H9 (cell line): ENCODE results near the gene DHCR7. TPM values are rescaled to one million over a fixed set of nuclear protein-coding genes. Genes with fewer than 3 reads are reported as not detected.

Experiments
- DNase-seq: peaks from one replicate; pipeline ENCODE4 v3.0.0-alpha.2; 2017
- H2AFZ ChIP-seq: one replicate; pipeline ENCODE4 v1.6.1; 2013; ENCODE audit warnings: mild to moderate bottlenecking, low read length, control low read depth, moderate library complexity
- H2AK5ac ChIP-seq: 2 replicates; pipeline ENCODE4 v1.6.1; 2013; ENCODE audit warnings: low read length, control low read depth, mixed read lengths; ENCODE audit not compliant: insufficient read length
- H2BK120ac ChIP-seq: one replicate; pipeline ENCODE4 v1.6.1; 2013; ENCODE audit warnings: low read depth, mild to moderate bottlenecking, low read length, control low read depth, inconsistent platforms; ENCODE audit not compliant: poor library complexity, severe bottlenecking
- H2BK12ac ChIP-seq: 2 replicates; pipeline ENCODE4 v1.6.1; 2013; ENCODE audit warnings: low read length, control low read depth, mixed read lengths, low read depth; ENCODE audit not compliant: insufficient read length
- H2BK15ac ChIP-seq: 2 replicates; pipeline ENCODE4 v1.6.1; 2013; ENCODE audit warnings: low read depth, low read length, control low read depth
- H2BK20ac ChIP-seq: one replicate; pipeline ENCODE4 v1.6.1; 2013; ENCODE audit warnings: low read depth, mild to moderate bottlenecking, low read length, control low read depth, inconsistent platforms; ENCODE audit not compliant: poor library complexity, severe bottlenecking
- H2BK5ac ChIP-seq: 2 replicates; pipeline ENCODE4 v1.6.1; 2013; ENCODE audit warnings: low read length, control low read depth, mixed read lengths; ENCODE audit not compliant: insufficient read length
- H3K14ac ChIP-seq: 2 replicates; pipeline ENCODE4 v1.6.1; 2013; ENCODE audit warnings: low read length, control low read depth; ENCODE audit not compliant: insufficient read depth
- H3K18ac ChIP-seq: 2 replicates; pipeline ENCODE4 v1.6.1; 2013; ENCODE audit warnings: low read depth, mild to moderate bottlenecking, mixed read lengths, low read length, control low read depth; ENCODE audit not compliant: insufficient read length
- H3K23ac ChIP-seq: 2 replicates; pipeline ENCODE4 v1.6.1; 2013; ENCODE audit warnings: low read length, control low read depth, mixed read lengths, low read depth; ENCODE audit not compliant: insufficient read length
- H3K23me2 ChIP-seq: 2 replicates; pipeline ENCODE4 v1.6.1; 2013; ENCODE audit warnings: low read depth, mild to moderate bottlenecking, mixed read lengths, low read length, control low read depth; ENCODE audit not compliant: insufficient read length, poor library complexity, severe bottlenecking
- H3K27ac ChIP-seq: 2 replicates; pipeline ENCODE4 v1.5.1; 2013; ENCODE audit warnings: low read length, control low read depth, mixed read lengths, low read depth; ENCODE audit not compliant: insufficient read length
- H3K27me3 ChIP-seq: 2 replicates; pipeline ENCODE4 v1.6.1; 2013; ENCODE audit warnings: low read length, control low read depth, inconsistent platforms; ENCODE audit not compliant: insufficient read depth
- H3K4ac ChIP-seq: 2 replicates; pipeline ENCODE4 v1.6.1; 2013; ENCODE audit warnings: low read depth, mild to moderate bottlenecking, control low read depth, inconsistent platforms, low read length, moderate library complexity
- H3K4me1 ChIP-seq: 2 replicates; pipeline ENCODE4 v1.6.1; 2013; ENCODE audit warnings: low read length, control low read depth, inconsistent platforms; ENCODE audit not compliant: insufficient read depth
- H3K4me2 ChIP-seq: 2 replicates; pipeline ENCODE4 v1.6.1; 2013; ENCODE audit warnings: low read length, control low read depth, mixed read lengths; ENCODE audit not compliant: insufficient read length, insufficient read depth
- H3K56ac ChIP-seq: 2 replicates; pipeline ENCODE4 v1.6.1; 2013; ENCODE audit warnings: low read depth, mild to moderate bottlenecking, mixed read lengths, low read length, control low read depth; ENCODE audit not compliant: insufficient read length
- H3K79me1 ChIP-seq: 2 replicates; pipeline ENCODE4 v1.6.1; 2013; ENCODE audit warnings: low read depth, mild to moderate bottlenecking, moderate library complexity, low read length, control low read depth, inconsistent platforms; ENCODE audit not compliant: insufficient read depth, poor library complexity, severe bottlenecking
- H3K79me2 ChIP-seq: 2 replicates; pipeline ENCODE4 v1.6.1; 2013; ENCODE audit warnings: low read length, control low read depth, inconsistent platforms; ENCODE audit not compliant: insufficient read depth
- H3K9ac ChIP-seq: 2 replicates; pipeline ENCODE4 v1.6.1; 2013; ENCODE audit warnings: low read length, control low read depth, mixed read lengths; ENCODE audit not compliant: insufficient read length; ENCODE audit errors: extremely low read depth
- H3K9me3 ChIP-seq: one replicate; pipeline ENCODE4 v1.6.1; 2013; ENCODE audit warnings: low read depth, low read length, inconsistent platforms; ENCODE audit not compliant: control insufficient read depth
- H3T11ph ChIP-seq: one replicate; pipeline ENCODE4 v1.6.1; 2013; ENCODE audit warnings: mild to moderate bottlenecking, low read length, control low read depth, inconsistent platforms
- H4K20me1 ChIP-seq: one replicate; pipeline ENCODE4 v1.6.1; 2013; ENCODE audit not compliant: control insufficient read depth, insufficient read length, insufficient read depth
- H4K5ac ChIP-seq: 2 replicates; pipeline ENCODE4 v1.6.1; 2013; ENCODE audit warnings: low read depth, mild to moderate bottlenecking, mixed read lengths, low read length, control low read depth; ENCODE audit not compliant: insufficient read length
- H4K8ac ChIP-seq: replicated peaks from 2 replicates; pipeline ENCODE4 v1.6.1; 2013; ENCODE audit warnings: low read length, control low read depth, mixed read lengths, low read depth; ENCODE audit not compliant: insufficient read length
- H4K91ac ChIP-seq: 2 replicates; pipeline ENCODE4 v1.6.1; 2013; ENCODE audit warnings: low read depth, mild to moderate bottlenecking, moderate library complexity, mixed read lengths, low read length, control low read depth; ENCODE audit not compliant: insufficient read length
- H3K27ac Mint-ChIP-seq, 3 experiments: 2 replicates in 2 of 3; 3 replicates in 1 of 3; pipeline ENCODE4 v1.8.0; 2020 to 2021; ENCODE audit warnings: mixed read lengths in 3 of 3, mild to moderate bottlenecking in 1 of 3, moderate library complexity in 1 of 3
- H3K27me3 Mint-ChIP-seq: 2 replicates; pipeline ENCODE4 v1.8.0; 2021; ENCODE audit warnings: low read depth, mild to moderate bottlenecking, moderate library complexity, mixed read lengths
- H3K36me3 Mint-ChIP-seq, 3 experiments: 2 replicates in 2 of 3; 3 replicates in 1 of 3; pipeline ENCODE4 v1.8.0; 2020 to 2021; ENCODE audit warnings: low read depth in 3 of 3, mixed read lengths in 3 of 3; ENCODE audit not compliant: insufficient read depth in 1 of 3
- H3K4me1 Mint-ChIP-seq, 2 experiments: 2 replicates each; pipeline ENCODE4 v1.8.0; 2020; ENCODE audit warnings: mixed read lengths in 2 of 2
- H3K4me3 Mint-ChIP-seq, 2 experiments: 2 replicates in 1 of 2; 3 replicates in 1 of 2; pipeline ENCODE4 v1.8.0; 2020 to 2021; ENCODE audit warnings: mild to moderate bottlenecking in 2 of 2, mixed read lengths in 2 of 2, moderate library complexity in 1 of 2
- H3K9me3 Mint-ChIP-seq, 2 experiments: 2 replicates in 1 of 2; 3 replicates in 1 of 2; pipeline ENCODE4 v1.8.0; 2020; ENCODE audit warnings: mild to moderate bottlenecking in 2 of 2, mixed read lengths in 2 of 2, moderate library complexity in 1 of 2
- WGBS: extraction: QIAGEN DNeasy Blood & Tissue Kit; methylation state at CpG from one replicate; pipeline ENCODE4 v1.1.7; 2013; ENCODE audit warnings: missing lambda C conversion rate, low lambda C conversion rate, mixed read lengths; ENCODE audit not compliant: insufficient read length; ENCODE audit errors: extremely low coverage; 5-methylcytosine and 5-hydroxymethylcytosine counted together
- total RNA-seq: library from RNA; stranded (reverse); gene quantifications from 2 replicates; pipeline ENCODE4 v1.2.1, GENCODE V29; 2021
- TF ChIP-seq, protein P1 (sequence below): fragments of 200-600 bp; sonication (generic); conservative IDR thresholded peaks from 3 replicates; pipeline ENCODE4 v1.8.0; 2021; ENCODE audit warnings: antibody characterized with exemption, mild to moderate bottlenecking

DHCR7 gene
- total RNA-seq, 1 experiment from 2014 or later = 124 TPM

DNA sequence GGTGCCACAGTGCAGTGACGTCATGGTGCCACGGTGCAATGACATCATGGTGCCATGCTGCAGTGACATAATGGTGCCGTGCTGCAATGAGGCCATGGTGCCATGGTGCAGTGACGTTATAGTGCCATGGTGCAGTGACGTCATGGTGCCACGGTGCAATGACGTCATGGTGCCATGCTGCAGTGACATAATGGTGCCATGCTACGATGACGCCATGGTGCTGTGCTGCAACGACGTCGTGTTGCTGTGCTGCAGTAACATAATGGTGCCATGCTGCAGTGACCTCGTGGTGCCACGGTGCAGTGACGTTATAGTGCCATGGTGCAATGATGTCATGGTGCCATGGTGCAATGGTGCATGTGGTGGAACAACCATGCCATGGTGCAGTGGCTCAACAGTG, 45.3 kb downstream of the DHCR7 start:
- H2BK120ac ChIP-seq = no peak overlapping the region
- H4K5ac ChIP-seq = peak overlapping the region; percentile 3
- Mint-ChIP-seq H3K27ac (no peak overlapping the region; a peak in 1 of 7 replicates), H3K9me3 (peaks cover 11 to 15% of the 10 kb centered on the region in 2 experiments), H3K4me3 (no peak overlapping the region), H3K27me3 (peaks cover 29% of the 10 kb centered on the region), H3K36me3 (0 out of 7 replicates have a peak, but pooled peaks cover 0 to 3% (median 0%) of the 10 kb centered on the region in 3 experiments), H3K4me1 (no peaks in the 10 kb centered on the region)
- no peak overlapping the region for H2BK5ac ChIP-seq
- WGBS = no CpG with 5 or more reads among the region's 15 CpGs
- no peak overlapping the region for H3K14ac ChIP-seq
- H3K79me2 ChIP-seq = no peaks in the 10 kb centered on the region
- H3K27ac ChIP-seq = no peak overlapping the region
- no peaks in the 10 kb centered on the region for H3K27me3 ChIP-seq
- no peak overlapping the region for H4K91ac ChIP-seq
- H2AK5ac ChIP-seq = no peak overlapping the region
- no peaks in the 10 kb centered on the region for H3K4me1 ChIP-seq
- H2BK20ac ChIP-seq = no peak overlapping the region
- H4K20me1 ChIP-seq = no peaks in the 10 kb centered on the region
- H3K23ac ChIP-seq = peak overlapping the region; percentile 87
- peak overlapping the region; percentile 10 for H3K18ac ChIP-seq
- no peak overlapping the region for H2BK12ac ChIP-seq
- no peak for DNase-seq
- H3K23me2 ChIP-seq = no peaks in the 10 kb centered on the region
- H3K56ac ChIP-seq = peak overlapping the region; percentile 9
- no peak overlapping the region for H2BK15ac ChIP-seq
- no peak overlapping the region for H3K9ac ChIP-seq
- peak overlapping the region; percentile 24 for H4K8ac ChIP-seq
- no peaks in the 10 kb centered on the region for H3K9me3 ChIP-seq
- no peaks in the 10 kb centered on the region for H3K79me1 ChIP-seq
- H3T11ph ChIP-seq = no peak overlapping the region
- TF ChIP-seq, protein P1, sequence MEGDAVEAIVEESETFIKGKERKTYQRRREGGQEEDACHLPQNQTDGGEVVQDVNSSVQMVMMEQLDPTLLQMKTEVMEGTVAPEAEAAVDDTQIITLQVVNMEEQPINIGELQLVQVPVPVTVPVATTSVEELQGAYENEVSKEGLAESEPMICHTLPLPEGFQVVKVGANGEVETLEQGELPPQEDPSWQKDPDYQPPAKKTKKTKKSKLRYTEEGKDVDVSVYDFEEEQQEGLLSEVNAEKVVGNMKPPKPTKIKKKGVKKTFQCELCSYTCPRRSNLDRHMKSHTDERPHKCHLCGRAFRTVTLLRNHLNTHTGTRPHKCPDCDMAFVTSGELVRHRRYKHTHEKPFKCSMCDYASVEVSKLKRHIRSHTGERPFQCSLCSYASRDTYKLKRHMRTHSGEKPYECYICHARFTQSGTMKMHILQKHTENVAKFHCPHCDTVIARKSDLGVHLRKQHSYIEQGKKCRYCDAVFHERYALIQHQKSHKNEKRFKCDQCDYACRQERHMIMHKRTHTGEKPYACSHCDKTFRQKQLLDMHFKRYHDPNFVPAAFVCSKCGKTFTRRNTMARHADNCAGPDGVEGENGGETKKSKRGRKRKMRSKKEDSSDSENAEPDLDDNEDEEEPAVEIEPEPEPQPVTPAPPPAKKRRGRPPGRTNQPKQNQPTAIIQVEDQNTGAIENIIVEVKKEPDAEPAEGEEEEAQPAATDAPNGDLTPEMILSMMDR = no peak
- no peak overlapping the region for H3K4ac ChIP-seq
- H3K4me2 ChIP-seq = no peak overlapping the region
- no peak overlapping the region for H2AFZ ChIP-seq
